NCI-H345 treated with DMSO at 0.1 percent for 48 hours (cell line): ENCODE data around the gene OR10S1.
"Not testable (repeated sequence)": the region's sequence is repeated elsewhere in the genome, so short reads cannot be mapped to it uniquely, and the experiment has no call there.

Experiments
- DNase-seq: peaks from one replicate; lab custom pipeline; 2025; ENCODE audit not compliant: unreplicated experiment; lab: John Stamatoyannopoulos, UW

The OR10S1 gene

GRCh38 chr11:123977731-123978347 is at the start of gene OR10S1:
Gene OR10S1, minus strand, starts transcription at chr11:123977781. Its CDS starts 117 bp downstream, at chr11:123977664.
- no peak for DNase-seq

GRCh38 chr11:124026498-124026897 is 48.9 kb upstream of the OR10S1 start, which contains the start of gene OR10G8:
Gene OR10G8, plus strand, starts transcription at chr11:124026798. Its CDS starts 2,825 bp downstream, at chr11:124029623.
- DNase-seq = no peak

GRCh38 chr11:124015837-124016236 is 38.3 kb upstream of the OR10S1 start:
- not testable (repeated sequence) for DNase-seq

- DNase-seq = no peak
These were observed 35.1 kb upstream of the OR10S1 start, which contains the start of gene OR10G4 for GRCh38 chr11:124012697-124013096. Gene OR10G4, plus strand, starts transcription at chr11:124012997. Its CDS starts 2,578 bp downstream, at chr11:124015575.

- DNase-seq = no peak
These were observed 17.5 kb upstream of the OR10S1 start, which contains the start of gene OR10G6 for GRCh38 chr11:123995119-123995518. Gene OR10G6, minus strand, starts transcription at chr11:123995161. Its CDS starts 0 bp downstream, at chr11:123995161.

- no peak for DNase-seq
These were observed 1.7 kb upstream of the OR10S1 start for GRCh38 chr11:123979311-123979710.

GRCh38 chr11:123976770-123977560 is 616 bp downstream of the OR10S1 start:
- DNase-seq = no peak

GRCh38 chr11:123973816-123974215 is 3.8 kb downstream of the OR10S1 start:
- no peak for DNase-seq

GRCh38 chr11:123956752-123957151 is 20.8 kb downstream of the OR10S1 start:
- no peak for DNase-seq

- no peak for DNase-seq
These were observed 32.4 kb downstream of the OR10S1 start for GRCh38 chr11:123945132-123945531.

- no peak for DNase-seq
These were observed 33.8 kb downstream of the OR10S1 start, which contains the start of gene OR6T1 for GRCh38 chr11:123943738-123944137. Gene OR6T1, minus strand, starts transcription at chr11:123943838. Its CDS starts 0 bp downstream, at chr11:123943838.

GRCh38 chr11:123942413-123942812 is 35.2 kb downstream of the OR10S1 start:
- no peak for DNase-seq

- DNase-seq = no peak
These were observed 38.3 kb downstream of the OR10S1 start, which contains the start of gene OR4D5 for GRCh38 chr11:123939317-123939716. Gene OR4D5, plus strand, starts transcription at chr11:123939617. Its CDS starts 0 bp downstream, at chr11:123939617.
